HepG2 (cell line): Measurements from ENCODE around the gene MRI1. TPM values are rescaled to one million over a fixed set of nuclear protein-coding genes. Genes with fewer than 3 reads are reported as not detected.

Source experiments
- ATAC-seq: fragments of 200-7000 bp; cut with Tn5 transposase; 3 replicates; pipeline ENCODE4 v1.9.1; 2020; ENCODE audit warnings: mild to moderate bottlenecking, moderate library complexity
- BruUV-seq: library from RNA; stranded (reverse); fragments of 400-500 nt; replicated peaks from 2 replicates; lab custom pipeline; 2021; lab: Mats Ljungman, UMichigan
- CTCF ChIA-PET: fragments of 300-600 bp; formaldehyde crosslinking; extraction: SDS; loops from one replicate; lab custom pipeline; 2021; ENCODE audit warnings: low total read pairs, inconsistent platforms, low intra/inter-chr PET ratio; lab: Yijun Ruan, JAX
- POLR2A ChIA-PET: fragments of 350-600 bp; sonication (Branson Sonifier 250); formaldehyde crosslinking; loops from one replicate; lab custom pipeline; 2020; ENCODE audit warnings: antibody characterized with exemption, inconsistent platforms; lab: Yijun Ruan, JAX
- DNase-seq: peaks from one replicate; pipeline ENCODE4 v3.0.0-alpha.2; 2015; ENCODE audit warnings: low spot score
- FAIRE-seq: peaks from 3 replicates; lab custom pipeline; 2011; peaks lifted over from hg19 to GRCh38; lab: Jason Lieb, UNC
- H2AFZ ChIP-seq: one replicate; pipeline ENCODE4 v1.6.1; 2011; ENCODE audit warnings: low read length, inconsistent platforms
- H3K27ac ChIP-seq: fragments of 300-600 bp; 3 replicates; pipeline ENCODE4 v1.8.0; 2011; ENCODE audit warnings: mixed run types, mild to moderate bottlenecking, mixed read lengths, low read length, inconsistent platforms; ENCODE audit not compliant: insufficient read depth; ENCODE audit errors: extremely low read length
- H3K27me3 ChIP-seq, 2 experiments: fragments of 200-600 bp in 1 of 2; 2 replicates in 1 of 2; 3 replicates in 1 of 2; pipeline versions ENCODE4 v1.6.0 to v1.8.0; 2011; ENCODE audit warnings: low read length in 2 of 2, mild to moderate bottlenecking in 2 of 2, moderate library complexity in 2 of 2, inconsistent platforms in 1 of 2; ENCODE audit not compliant: insufficient read depth in 2 of 2, control insufficient read depth in 1 of 2
- H3K36me3 ChIP-seq, 2 experiments: fragments of 200-600 bp in 1 of 2; replicated peaks in 1 of 2; 2 replicates in 1 of 2; 3 replicates in 1 of 2; pipeline versions ENCODE4 v1.5.1 to v1.8.0; 2011; ENCODE audit warnings: low read length in 2 of 2, inconsistent platforms in 1 of 2; ENCODE audit not compliant: insufficient read depth in 2 of 2, control insufficient read depth in 1 of 2
- H3K4me1 ChIP-seq: 2 replicates; pipeline ENCODE4 v1.5.1; 2012; ENCODE audit warnings: low read length, inconsistent platforms; ENCODE audit not compliant: insufficient read depth
- H3K4me2 ChIP-seq: 2 replicates; pipeline ENCODE4 v1.6.0; 2011; ENCODE audit warnings: low read depth, low read length, inconsistent platforms
- H3K4me3 ChIP-seq, 3 experiments: fragments of 200-600 bp in 1 of 3; sonication (generic), shearing (Covaris generic) in 1 of 3; replicated peaks in 1 of 3; 2 replicates each; pipeline ENCODE4 v1.5.1; 2011 to 2016; ENCODE audit warnings: low read length in 3 of 3, inconsistent platforms in 2 of 3, low read depth in 2 of 3, mild to moderate bottlenecking in 2 of 3, control low read depth in 1 of 3, mixed read lengths in 1 of 3; ENCODE audit not compliant: insufficient read depth in 1 of 3
- H3K79me2 ChIP-seq: one replicate; pipeline ENCODE4 v1.6.1; 2011; ENCODE audit warnings: low read length, inconsistent platforms; ENCODE audit not compliant: insufficient read depth
- H3K9ac ChIP-seq: 2 replicates; pipeline ENCODE4 v1.6.0; 2011; ENCODE audit warnings: mild to moderate bottlenecking, low read depth, low read length, inconsistent platforms; ENCODE audit not compliant: insufficient read depth
- H3K9me3 ChIP-seq: 2 replicates; pipeline ENCODE4 v1.5.1; 2012; ENCODE audit warnings: mild to moderate bottlenecking, low read length
- H4K20me1 ChIP-seq: 2 replicates; pipeline ENCODE4 v1.6.0; 2011; ENCODE audit warnings: inconsistent platforms, mild to moderate bottlenecking, low read length, moderate library complexity; ENCODE audit not compliant: insufficient read depth
- ATF1 ChIP-seq: IDR thresholded peaks from 2 replicates; pipeline ENCODE4 v1.6.1; 2016; ENCODE audit warnings: mild to moderate bottlenecking, control low read depth
- CTCF ChIP-seq: sonication (generic); formaldehyde crosslinking; IDR thresholded peaks from 2 replicates; pipeline ENCODE4 v1.5.0; 2020; ENCODE audit warnings: mild to moderate bottlenecking, missing genetic modification reagents, moderate library complexity
- HDAC2 ChIP-seq: sonication (generic); formaldehyde crosslinking; IDR thresholded peaks from 2 replicates; pipeline ENCODE4 v1.4.0; 2020; ENCODE audit warnings: missing genetic modification reagents
- RORA ChIP-seq: sonication (generic); formaldehyde crosslinking; IDR thresholded peaks from 2 replicates; pipeline ENCODE4 v1.5.0; 2020; ENCODE audit warnings: mild to moderate bottlenecking, missing genetic modification reagents, moderate library complexity
- STAG1 ChIP-seq: sonication (generic); formaldehyde crosslinking; IDR thresholded peaks from 2 replicates; pipeline ENCODE4 v1.4.0; 2020; ENCODE audit warnings: missing genetic modification reagents
- XRCC5 ChIP-seq: fragments of 200-400 bp; formaldehyde crosslinking; optimal IDR thresholded peaks from 2 replicates; pipeline ENCODE3; 2017; ENCODE audit warnings: mild to moderate bottlenecking, low read length
- ZNF20 ChIP-seq: sonication (generic); formaldehyde crosslinking; IDR thresholded peaks from 2 replicates; pipeline ENCODE4 v1.4.0; 2020; ENCODE audit warnings: mild to moderate bottlenecking, moderate library complexity, missing genetic modification reagents
- ZNF367 ChIP-seq: sonication (generic); formaldehyde crosslinking; IDR thresholded peaks from 2 replicates; pipeline ENCODE4 v1.4.0; 2020; ENCODE audit warnings: missing genetic modification reagents, borderline replicate concordance
- ZNF451 ChIP-seq: sonication (generic); formaldehyde crosslinking; IDR thresholded peaks from 2 replicates; pipeline ENCODE4 v1.5.0; 2020; ENCODE audit warnings: mild to moderate bottlenecking, missing genetic modification reagents
- ZNF878 ChIP-seq: sonication (generic); formaldehyde crosslinking; IDR thresholded peaks from 2 replicates; pipeline ENCODE4 v1.8.1; 2023; ENCODE audit warnings: mild to moderate bottlenecking, missing genetic modification reagents, moderate library complexity
- WGBS: methylation state at CpG from one replicate; pipeline ENCODE4 v1.1.6; 2017; ENCODE audit warnings: low lambda C conversion rate; 5-methylcytosine and 5-hydroxymethylcytosine counted together
- in situ Hi-C: cut with HindIII; loops from 2 replicates; pipeline ENCODE4 v1.10.0; 2017; ENCODE audit warnings: low pct_unique_long_range_greater_than_20kb; ENCODE audit not compliant: extremely low pct_ligation_motif_present
- intact Hi-C: fragments of 100-400 bp; cut with micrococcal nuclease; formaldehyde crosslinking; loops from one replicate; pipeline ENCODE4 v1.10.0; 2022; ENCODE audit not compliant: unreplicated experiment
- polyA plus RNA-seq, 8 experiments: library from polyadenylated mRNA; depleted of rRNA in 3 of 8; stranded (reverse) in 7 of 8; unstranded in 1 of 8; fragments of >200 nt; fragmentation: Illumina TruSeq in 4 of 8; extraction: Trizol in 4 of 8; gene quantifications; 2 replicates each; pipeline versions ENCODE4 v1.2.1 to v1.2.3, GENCODE V29; 2011 to 2016; ENCODE audit warnings: low read depth in 4 of 8, missing spikeins in 1 of 8, mixed read lengths in 1 of 8; ENCODE audit not compliant: insufficient read depth in 1 of 8
- total RNA-seq, 5 experiments: library from RNA; depleted of rRNA; stranded (reverse); fragments of >200 nt; fragmentation: Illumina TruSeq; extraction: Trizol; gene quantifications; 2 replicates each; pipeline ENCODE4 v1.2.3, GENCODE V29; 2016; ENCODE audit warnings: low read depth in 1 of 5
- TF ChIP-seq, protein P1 (sequence below): sonication (generic); formaldehyde crosslinking; IDR thresholded peaks from 2 replicates; pipeline ENCODE4 v1.5.1; 2020; ENCODE audit warnings: missing genetic modification reagents, mild to moderate bottlenecking, borderline replicate concordance
- TF ChIP-seq, protein P2 (sequence below): sonication (generic); formaldehyde crosslinking; IDR thresholded peaks from 2 replicates; pipeline ENCODE4 v1.4.0; 2020; ENCODE audit warnings: mild to moderate bottlenecking, missing genetic modification reagents, borderline replicate concordance

The MRI1 gene
- total and polyA plus RNA-seq, 2 of the 13 experiments (the other 11 are each of a cell fraction or from before 2014, with no cell fraction given): 20.1 to 20.6 TPM

- Histone ChIP-seq H3K4me2 (no peak overlapping the region), H3K9me3 (no peaks in the 10 kb centered on the region), H4K20me1 (no peaks in the 10 kb centered on the region), H2AFZ (no peak overlapping the region), H3K4me3 (no peak overlapping the region), H3K27me3 (peaks cover 0 to 17% of the 10 kb centered on the region in 2 experiments; a peak in 2 of 5 replicates), H3K4me1 (0 out of 2 replicates have a peak, but pooled peaks cover 6% of the 10 kb centered on the region), H3K27ac (no peak overlapping the region), H3K9ac (no peak overlapping the region), H3K79me2 (no peaks in the 10 kb centered on the region), H3K36me3 (no peaks in the 10 kb centered on the region)
- BruUV-seq: no TSS peak
- ChIA-PET CTCF (interaction anchor here (2.6 kb wide), 1 partner anchor 121 kb away, joined by 7 read pairs; no protein-coding TSS in a partner anchor), POLR2A (no interaction called here)
- no peak for ATAC-seq
- FAIRE-seq: no peak
- WGBS: 4% methylated on average over 9 of the region's 9 CpGs
- intact Hi-C loops: no loop called here
- TF ChIP-seq, protein P1, sequence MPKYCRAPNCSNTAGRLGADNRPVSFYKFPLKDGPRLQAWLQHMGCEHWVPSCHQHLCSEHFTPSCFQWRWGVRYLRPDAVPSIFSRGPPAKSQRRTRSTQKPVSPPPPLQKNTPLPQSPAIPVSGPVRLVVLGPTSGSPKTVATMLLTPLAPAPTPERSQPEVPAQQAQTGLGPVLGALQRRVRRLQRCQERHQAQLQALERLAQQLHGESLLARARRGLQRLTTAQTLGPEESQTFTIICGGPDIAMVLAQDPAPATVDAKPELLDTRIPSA (CRISPR knock-in tag): no peak
- TF ChIP-seq STAG1 (CRISPR knock-in tag): peak; percentile 54
- no peak for TF ChIP-seq XRCC5
- TF ChIP-seq CTCF (CRISPR knock-in tag): peak; percentile 54
- TF ChIP-seq ZNF451: no peak
- TF ChIP-seq ZNF878: no peak
- TF ChIP-seq ATF1 (CRISPR knock-in tag): no peak
- no peak for TF ChIP-seq ZNF20
- no peak for TF ChIP-seq HDAC2
- no peak for TF ChIP-seq ZNF367
- TF ChIP-seq RORA (CRISPR knock-in tag): no peak
- TF ChIP-seq, protein P2, sequence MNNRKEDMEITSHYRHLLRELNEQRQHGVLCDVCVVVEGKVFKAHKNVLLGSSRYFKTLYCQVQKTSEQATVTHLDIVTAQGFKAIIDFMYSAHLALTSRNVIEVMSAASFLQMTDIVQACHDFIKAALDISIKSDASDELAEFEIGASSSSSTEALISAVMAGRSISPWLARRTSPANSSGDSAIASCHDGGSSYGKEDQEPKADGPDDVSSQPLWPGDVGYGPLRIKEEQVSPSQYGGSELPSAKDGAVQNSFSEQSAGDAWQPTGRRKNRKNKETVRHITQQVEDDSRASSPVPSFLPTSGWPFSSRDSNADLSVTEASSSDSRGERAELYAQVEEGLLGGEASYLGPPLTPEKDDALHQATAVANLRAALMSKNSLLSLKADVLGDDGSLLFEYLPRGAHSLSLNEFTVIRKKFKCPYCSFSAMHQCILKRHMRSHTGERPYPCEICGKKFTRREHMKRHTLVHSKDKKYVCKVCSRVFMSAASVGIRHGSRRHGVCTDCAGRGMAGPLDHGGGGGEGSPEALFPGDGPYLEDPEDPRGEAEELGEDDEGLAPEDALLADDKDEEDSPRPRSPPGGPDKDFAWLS: no peak
- in situ Hi-C loops: no loop called here
- no peak for DNase-seq
Measured at GRCh38 chr19:13718733-13719132, 45.6 kb upstream of the MRI1 start.
